Measurements from ENCODE around the gene FOXQ1.

FOXQ1 gene, protein sequence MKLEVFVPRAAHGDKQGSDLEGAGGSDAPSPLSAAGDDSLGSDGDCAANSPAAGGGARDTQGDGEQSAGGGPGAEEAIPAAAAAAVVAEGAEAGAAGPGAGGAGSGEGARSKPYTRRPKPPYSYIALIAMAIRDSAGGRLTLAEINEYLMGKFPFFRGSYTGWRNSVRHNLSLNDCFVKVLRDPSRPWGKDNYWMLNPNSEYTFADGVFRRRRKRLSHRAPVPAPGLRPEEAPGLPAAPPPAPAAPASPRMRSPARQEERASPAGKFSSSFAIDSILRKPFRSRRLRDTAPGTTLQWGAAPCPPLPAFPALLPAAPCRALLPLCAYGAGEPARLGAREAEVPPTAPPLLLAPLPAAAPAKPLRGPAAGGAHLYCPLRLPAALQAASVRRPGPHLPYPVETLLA

DNA sequence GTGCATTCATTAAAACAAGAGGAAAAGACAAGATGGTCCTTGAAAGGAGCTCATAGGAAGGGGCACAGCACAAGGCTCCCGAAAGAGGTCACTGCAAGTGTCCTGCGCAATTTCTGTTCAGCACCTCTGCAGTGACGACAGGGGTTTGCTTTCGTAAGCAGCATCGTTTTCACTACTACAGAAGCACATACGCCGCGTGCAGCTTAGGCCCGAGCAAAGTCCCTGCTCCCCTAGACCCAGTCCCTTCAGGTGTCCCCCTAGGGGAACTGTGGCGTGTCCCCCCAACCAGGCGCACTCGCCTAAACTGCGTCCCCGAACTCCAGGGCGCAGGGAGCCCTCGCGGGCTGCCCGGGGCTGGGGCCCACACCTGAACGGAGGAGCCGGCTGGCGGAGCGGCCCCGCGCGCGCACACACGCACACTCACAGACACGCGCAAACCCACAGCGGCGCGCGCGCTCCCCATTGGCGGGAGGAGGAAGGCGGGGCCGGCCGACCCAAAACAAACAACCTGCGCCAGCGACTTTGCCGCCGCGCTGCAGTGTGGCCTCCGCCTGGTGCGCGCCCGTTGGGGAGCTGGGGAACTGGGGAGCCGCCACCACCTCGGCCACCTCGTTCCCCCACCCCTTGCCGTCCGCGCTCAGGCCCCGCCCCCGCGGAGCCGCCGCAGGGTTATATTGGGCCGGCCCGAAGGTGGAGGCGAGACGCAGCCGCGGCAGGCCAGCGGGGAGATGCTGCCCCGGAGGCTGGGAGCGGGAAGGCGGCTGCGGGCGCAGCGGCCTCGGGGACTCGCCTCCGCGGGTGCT is at the start of gene FOXQ1:
Gene FOXQ1, plus strand, starts transcription at position 699 of the 803 bp plus-strand sequence. CDS start 607 bp downstream, outside the sequence.
- no peak for DNase-seq

- DNase-seq, result no peak
These were observed 49.2 kb upstream of the FOXQ1 start for GRCh38 chr6:1262704-1263038.

- no peak for DNase-seq
These were observed 48.7 kb upstream of the FOXQ1 start for GRCh38 chr6:1263039-1263849.

DNA sequence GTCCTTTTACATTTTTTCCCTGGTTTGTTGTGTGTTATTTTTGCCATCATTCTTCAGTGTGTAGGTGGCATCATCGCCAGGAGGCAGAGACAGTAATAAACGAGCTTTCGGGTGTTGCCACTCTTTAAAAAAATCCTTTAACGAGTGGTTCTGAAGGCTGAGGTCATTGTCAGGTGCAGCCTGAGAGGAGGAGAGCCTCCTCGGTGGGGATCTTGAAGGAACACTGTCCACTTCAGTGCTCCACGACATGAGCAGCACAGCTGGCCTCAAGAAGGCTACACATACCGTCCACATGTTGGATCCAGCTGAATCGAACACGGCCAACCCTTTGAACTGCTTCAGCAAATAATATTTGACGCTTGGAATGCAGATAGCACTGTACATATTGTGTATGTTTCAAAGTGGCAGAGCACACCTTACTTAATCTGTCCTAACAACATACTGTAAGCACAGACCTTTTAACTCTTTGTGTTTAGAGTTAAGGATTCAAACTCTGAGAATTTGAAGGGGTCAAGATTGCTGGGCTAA is 48.0 kb upstream of the FOXQ1 start:
- DNase-seq, result no peak

- DNase-seq, result no peak
These were observed 47.1 kb upstream of the FOXQ1 start for GRCh38 chr6:1264619-1265445.

DNA sequence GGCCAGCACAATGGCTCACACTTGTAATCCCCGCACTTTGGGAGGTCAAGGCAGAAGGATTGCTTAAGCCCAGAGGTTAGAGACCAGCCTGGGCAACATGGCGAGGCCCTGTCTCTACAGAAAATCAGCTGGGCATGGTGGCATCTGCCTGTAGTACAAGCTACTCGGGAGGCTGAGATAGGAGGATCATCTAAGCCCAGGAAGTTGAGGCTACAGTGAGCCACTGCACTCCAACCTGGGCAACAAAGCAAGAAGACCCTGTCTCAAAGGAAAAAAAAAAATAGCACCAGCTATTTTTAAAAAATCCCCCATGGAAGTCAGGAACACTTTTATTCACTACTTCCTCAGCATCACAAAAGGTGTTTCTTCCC is 45.2 kb upstream of the FOXQ1 start:
- no peak for DNase-seq

GRCh38 chr6:1267057-1267732 is 44.7 kb upstream of the FOXQ1 start:
- no peak for DNase-seq

GRCh38 chr6:1267790-1268762 is 43.8 kb upstream of the FOXQ1 start:
- DNase-seq, result no peak

DNA sequence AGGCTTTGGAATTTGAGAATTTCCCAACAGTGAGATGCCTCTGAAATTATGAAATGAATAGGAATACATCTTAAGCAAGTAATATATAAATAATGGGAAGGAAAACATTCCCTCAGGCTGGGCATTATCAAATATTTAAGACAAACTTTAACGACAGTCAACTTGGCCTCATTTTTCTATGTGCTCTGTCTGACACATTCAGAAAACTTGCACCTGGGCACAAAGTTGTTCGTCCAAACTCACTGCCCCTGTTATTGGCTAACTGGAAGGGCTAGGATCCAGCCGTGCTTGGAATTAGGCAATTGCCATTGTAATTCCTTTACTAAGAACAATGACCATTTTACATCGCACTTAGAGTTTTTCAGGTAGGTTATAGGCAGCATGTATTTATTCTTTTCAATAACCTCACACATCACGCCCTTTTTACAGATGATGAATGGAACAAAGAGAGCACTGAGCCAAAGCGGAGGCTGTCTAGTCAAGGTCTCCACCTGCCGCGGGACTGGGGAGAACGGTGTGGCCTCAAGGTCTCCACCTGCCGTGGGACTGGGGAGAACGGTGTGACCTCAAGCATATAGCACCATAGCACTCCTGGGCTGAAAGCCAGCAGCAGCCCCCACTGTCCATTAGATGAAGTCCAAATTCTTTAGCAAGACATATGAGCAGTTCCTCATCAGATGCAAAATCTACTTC is 40.7 kb upstream of the FOXQ1 start:
- no peak for DNase-seq

DNA sequence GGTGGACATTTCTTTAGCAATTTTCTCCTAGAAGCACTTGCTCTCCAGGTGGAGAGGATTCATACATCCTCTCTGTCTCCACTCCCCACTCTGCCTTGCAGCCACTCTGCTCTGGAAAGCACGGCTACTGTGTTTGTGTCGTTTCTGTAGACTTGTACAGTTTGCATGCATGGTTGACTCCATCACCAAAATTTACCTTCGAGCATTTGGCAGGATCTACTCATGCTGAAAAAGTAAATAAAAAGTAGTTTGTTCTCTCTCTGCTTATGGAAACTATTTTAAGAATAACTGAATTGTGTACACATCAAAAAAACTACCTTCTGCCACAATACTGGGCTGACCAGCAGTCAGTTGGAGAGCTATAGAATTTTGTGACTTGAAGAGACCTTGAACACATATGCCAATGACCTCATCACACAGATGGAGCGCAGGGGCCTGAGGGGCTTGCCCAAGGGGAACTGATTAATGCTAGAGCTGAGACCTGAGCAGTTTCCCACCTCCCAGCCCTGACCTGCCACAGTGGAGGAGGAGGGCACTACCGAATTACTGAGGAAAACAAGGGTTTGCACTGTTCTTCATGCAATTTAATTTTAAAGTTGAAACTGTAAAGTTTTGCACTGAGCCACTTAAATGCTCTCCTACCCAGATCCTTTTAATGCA is 33.7 kb upstream of the FOXQ1 start:
- DNase-seq, result no peak

DNA sequence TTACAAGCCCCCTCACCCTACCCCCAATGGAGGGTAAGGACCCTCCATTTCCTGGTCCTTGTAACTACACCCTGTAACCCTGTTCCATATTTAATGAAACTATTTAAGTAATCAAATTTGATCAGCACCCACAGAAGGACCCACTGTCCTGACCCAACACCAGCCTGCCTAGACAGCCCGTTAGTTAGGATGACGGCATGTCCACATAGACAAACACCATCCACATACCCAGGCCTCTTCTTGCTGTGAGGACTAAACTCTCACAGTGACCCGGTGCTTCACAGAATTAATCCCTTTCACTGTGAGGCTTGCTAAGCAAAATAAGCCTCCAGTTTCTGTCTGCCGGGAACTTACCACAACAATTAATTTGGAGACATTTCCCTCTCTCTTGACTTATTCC is 32.8 kb upstream of the FOXQ1 start:
- no peak for DNase-seq

GRCh38 chr6:1280666-1281300 is 31.1 kb upstream of the FOXQ1 start:
- DNase-seq, result no peak

GRCh38 chr6:1281746-1282145 is 30.2 kb upstream of the FOXQ1 start:
- no peak for DNase-seq

DNA sequence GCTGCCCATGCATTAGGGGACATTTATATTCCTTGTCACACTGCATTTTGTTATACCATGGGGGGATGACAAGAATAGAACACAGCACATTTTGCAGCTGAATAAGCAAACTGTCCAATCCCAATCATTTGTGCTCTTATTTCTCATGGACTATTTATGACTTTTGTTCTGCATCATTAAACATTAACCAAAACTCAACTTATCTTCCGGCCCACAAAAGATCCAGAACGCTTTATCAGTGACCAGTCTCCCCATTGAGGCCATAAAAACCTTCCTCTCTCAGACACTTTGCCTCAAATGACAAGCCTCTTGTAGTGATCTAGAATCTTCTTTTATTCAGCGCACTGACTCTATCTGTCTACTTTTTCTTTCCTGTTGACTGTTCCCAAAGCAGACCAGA is 28.4 kb upstream of the FOXQ1 start:
- DNase-seq, result no peak

- DNase-seq, result no peak
These were observed 26.3 kb upstream of the FOXQ1 start for GRCh38 chr6:1285556-1285955.

DNA sequence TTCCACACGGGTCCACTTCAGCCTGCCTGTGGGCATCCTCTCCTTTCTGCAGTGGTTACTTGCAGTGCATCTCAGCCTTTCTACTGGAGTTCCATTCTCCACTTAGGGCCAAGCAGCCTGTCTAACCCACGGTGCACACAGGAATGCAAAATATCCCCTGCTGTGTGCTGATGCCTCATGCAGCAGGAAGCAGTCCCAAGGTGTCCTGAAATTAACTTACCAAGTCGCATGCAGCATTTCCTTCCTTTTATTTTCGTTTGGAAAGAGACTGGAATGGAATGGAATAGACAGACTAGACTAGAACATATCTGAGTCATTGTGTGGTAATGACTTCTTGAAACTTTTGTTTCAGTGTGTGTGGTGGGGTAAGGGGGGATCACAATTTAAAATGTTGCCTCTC is 25.9 kb upstream of the FOXQ1 start:
- DNase-seq, result no peak

DNA sequence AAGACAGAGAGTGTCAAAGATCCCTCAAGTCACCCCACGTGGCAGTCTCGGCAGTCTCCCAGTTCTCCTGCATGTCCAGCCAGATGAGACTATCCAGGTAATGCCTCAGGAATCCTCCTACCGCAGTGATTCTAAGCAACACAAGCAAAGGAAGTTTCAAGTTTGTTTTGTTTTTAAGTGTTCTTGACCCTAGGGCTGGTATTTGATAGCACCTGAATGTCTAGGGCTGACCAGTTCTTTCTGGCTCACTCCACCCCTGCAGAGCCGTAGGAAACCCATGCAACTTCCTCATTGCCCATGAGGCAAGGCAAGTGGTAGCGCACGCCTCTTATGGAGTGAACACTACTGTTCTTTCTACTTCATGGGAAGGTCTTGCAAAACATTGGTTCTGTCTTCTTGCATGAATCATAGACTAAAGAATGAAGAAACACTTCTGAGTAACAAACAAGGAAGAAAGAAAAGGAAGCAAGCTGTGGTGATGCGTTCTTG is 24.8 kb upstream of the FOXQ1 start:
- peak; percentile 4 for DNase-seq

- DNase-seq, result no peak
These were observed 21.8 kb upstream of the FOXQ1 start for GRCh38 chr6:1290086-1290485.

DNA sequence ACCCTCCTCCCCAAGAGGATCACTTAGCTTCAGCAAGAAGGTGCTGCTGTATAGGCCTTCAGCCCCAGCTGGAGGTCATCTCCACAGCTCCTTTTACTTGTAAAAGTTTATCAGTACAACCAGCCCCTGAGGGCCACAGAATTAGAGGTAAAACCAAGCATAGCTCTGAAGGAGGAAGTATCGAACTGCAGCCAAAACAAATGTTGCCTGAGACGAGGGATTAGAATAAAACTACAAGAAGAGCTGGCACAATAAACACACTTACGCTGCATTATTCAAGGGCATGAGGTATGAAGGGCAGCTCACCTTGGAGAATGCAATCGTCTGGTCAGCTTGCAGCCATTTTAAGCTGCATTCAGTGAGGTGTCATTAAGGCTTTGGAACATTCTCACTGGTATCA is 21.1 kb upstream of the FOXQ1 start:
- DNase-seq, result no peak
